Breast epithelium (tissue), 3 donors: ENCODE data around the gene BRIP1.
"Not testable (repeated sequence)": the region's sequence is repeated elsewhere in the genome, so short reads cannot be mapped to it uniquely, and the experiment has no call there.

Experiments
- POLR2A ChIP-seq: fragments of 450-650 bp; IDR thresholded peaks from one replicate; pipeline ENCODE4 v1.6.1; 2016; ENCODE audit warnings: antibody characterized with exemption, mild to moderate bottlenecking, moderate library complexity
- POLR2AphosphoS5 ChIP-seq, 3 donors: sonication (generic); formaldehyde crosslinking; IDR thresholded peaks; one replicate each; pipeline ENCODE4 v1.6.1; 2017; ENCODE audit warnings: antibody characterized with exemption in 3 of 3

DNA sequence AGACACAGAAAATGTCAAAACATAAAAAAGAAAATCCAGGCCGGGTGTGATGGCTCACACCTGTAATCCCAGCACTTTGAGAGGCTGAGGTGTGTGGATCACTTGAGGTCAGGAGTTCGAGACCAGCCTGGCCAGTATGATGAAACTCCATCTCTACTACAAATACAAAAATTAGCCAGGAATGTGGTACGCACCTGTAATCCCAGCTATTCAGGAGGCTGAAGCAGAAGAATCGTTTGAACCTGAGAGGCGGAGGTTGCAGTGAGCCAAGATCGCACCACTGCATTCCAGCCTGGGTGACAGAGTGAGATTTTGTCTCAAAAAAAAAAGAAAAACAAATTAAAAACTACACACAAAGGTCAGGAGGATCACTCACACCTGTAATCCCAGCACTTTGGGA is 24.4 kb upstream of the BRIP1 start:
- TF ChIP-seq POLR2A; POLR2AphosphoS5 (IDR thresholded peaks at IDR 0.05): not testable (repeated sequence)
